ENCODE measurements around the gene ZNF264.
"Not testable (repeated sequence)": the region's sequence is repeated elsewhere in the genome, so short reads cannot be mapped to it uniquely, and the experiment has no call there.

ZNF264 gene

GRCh38 chr19:57245959-57246358, 54.7 kb downstream of the ZNF264 start:
- DNase-seq: no peak

GRCh38 chr19:57248646-57249045, 57.3 kb downstream of the ZNF264 start:
- no peak for DNase-seq

GRCh38 chr19:57249329-57249728, 58.0 kb downstream of the ZNF264 start:
- DNase-seq: no peak

GRCh38 chr19:57253767-57254166, 62.5 kb downstream of the ZNF264 start:
- not testable (repeated sequence) for DNase-seq

- DNase-seq: no peak
These were observed 70.7 kb downstream of the ZNF264 start for GRCh38 chr19:57262044-57262443.

- DNase-seq: no peak
These were observed 72.0 kb downstream of the ZNF264 start for GRCh38 chr19:57263244-57263741.

GRCh38 chr19:57267291-57267690, 76.0 kb downstream of the ZNF264 start:
- DNase-seq: no peak

GRCh38 chr19:57269515-57270250, 78.4 kb downstream of the ZNF264 start:
- DNase-seq: peak; percentile 31

- DNase-seq: no peak
These were observed 80.0 kb downstream of the ZNF264 start for GRCh38 chr19:57271280-57271679.

All from DMS53 (cell line).